ENCODE results near the gene APBA2.

The APBA2 gene

DNA sequence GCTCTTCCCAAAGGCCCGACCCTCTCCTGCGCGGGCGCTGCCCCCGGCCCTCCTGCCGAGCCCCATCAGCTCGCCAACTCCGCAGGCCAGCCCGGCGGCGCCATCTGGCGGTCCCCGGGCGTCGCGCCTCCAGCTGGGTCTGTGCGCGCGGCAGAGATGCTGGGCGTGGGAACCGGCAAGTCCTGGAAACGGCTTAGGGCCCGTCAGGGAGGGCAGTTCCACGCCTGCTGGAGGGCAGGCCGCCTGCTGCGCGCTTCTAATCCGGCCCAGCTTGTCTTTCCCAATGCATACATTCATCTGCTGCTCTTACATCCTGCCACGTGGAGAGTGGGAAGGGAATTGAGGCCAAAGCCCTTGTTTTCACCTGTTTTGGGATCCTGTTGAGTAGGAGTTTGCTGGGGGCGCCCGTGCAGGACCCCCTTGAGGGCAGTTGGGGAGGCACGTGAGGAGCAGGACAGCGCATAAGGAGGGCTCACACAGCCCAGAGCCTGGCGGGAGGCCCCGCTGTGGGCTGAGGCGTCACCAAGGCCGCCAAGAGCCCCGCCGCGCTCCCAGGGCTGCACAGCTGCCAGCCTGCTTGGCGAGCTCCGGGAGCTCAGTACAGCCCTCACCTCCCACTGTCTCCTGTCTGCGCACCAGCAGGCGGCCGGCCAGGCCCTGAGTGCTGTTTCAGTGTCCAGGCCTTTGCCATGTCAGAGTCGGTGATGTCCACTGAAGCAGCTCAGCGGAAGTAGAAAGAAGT, 218.2 kb downstream of the APBA2 start:
- peak; percentile 62 for DNase-seq (ENCODE audit: low spot score)

DNA sequence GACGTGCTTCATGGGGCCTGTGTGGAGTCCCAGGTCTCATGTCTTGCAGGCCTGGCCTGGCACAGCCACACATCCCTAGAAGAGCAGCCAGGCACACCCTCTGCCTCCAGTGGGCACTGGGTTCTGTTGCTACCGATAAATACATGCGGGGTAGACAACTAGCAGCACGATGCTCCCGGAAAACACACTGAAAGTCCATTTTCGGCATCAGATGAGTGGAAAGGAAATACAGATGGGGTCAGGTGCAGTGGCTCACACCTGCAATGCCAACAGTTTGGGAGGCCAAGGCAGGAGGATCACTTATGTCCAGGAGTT, 218.7 kb downstream of the APBA2 start:
- no peak for DNase-seq (ENCODE audit: low spot score)

DNA sequence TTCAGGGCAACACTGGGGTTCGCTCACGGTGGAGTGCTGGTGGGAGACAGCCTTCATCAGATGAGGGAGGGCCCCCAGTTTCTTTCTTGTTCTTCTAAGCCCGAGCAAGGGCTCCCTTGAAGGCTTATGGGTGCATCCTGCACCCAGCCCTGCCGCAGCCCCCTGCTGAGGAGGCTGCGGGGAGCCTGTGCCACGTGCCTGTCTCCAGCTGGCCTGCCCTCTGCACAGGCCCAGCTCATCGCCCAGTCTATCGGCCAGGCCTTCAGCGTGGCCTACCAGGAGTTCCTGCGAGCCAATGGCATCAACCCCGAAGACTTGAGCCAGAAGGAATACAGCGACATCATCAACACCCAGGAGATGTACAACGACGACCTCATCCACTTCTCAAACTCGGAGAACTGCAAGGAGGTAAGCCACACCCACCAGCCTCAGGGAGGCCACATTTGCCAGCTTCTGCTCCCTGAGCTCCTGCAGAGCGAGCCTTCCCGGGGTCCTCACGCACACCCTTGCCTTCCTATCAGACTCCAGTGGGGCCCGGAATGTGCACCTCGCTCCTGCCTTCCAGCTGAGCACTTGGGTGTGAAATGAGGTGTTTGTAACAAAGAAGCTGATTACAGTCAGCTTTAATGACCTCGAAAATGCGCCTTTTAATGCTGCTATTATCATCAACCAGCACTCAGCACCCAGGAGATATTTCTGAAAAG, 219.5 kb downstream of the APBA2 start:
- no peak for DNase-seq (ENCODE audit: low spot score)

DNA sequence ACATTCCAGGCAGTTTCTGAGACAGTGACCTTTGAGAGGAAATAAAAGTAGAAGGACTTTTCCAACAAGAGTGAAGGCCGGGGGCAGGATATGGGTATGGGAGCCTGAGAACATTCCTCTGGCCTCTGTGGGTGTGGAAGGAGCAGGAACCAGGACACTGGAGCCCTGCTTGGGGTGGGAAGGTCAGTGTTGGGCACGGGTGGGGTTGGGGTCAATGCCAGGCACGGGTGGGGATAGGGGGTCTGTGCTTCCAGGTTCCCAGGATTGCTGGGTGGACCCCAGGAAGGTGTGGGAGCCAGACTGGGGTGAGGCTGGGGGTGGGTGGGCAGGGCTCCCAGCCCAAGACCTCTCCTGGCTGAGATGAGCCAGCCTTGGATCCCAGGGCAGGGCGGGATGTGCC, 220.3 kb downstream of the APBA2 start:
- no peak for DNase-seq (ENCODE audit: low spot score)

DNA sequence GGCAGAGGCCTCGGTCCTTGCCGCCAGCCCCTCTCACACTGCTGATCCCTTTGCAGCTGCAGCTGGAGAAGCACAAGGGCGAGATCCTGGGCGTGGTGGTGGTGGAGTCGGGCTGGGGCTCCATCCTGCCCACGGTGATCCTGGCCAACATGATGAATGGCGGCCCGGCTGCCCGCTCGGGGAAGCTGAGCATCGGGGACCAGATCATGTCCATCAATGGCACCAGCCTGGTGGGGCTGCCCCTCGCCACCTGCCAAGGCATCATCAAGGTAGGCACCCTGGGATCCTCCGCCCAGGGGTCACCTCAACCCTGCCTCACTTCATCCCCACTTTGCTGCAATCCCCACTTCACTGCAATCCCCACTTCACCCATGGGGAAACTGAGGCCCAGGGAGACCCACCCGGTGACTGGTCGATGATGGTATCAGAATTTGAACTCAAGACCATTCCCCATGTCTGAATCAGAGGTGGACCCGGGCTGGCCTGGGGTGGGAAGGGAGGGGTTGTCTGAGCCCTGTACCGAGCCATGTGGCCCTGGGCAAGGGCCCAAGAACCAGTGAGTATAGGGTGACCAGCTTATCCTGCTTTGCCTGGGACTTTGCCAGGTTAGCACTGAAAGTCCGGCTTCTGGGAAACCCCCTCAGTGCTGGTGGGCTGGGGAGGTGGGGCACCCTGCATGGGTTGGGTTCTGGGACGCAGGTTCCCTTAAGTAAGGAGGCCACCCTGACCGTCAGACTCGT, 220.9 kb downstream of the APBA2 start:
- DNase-seq (ENCODE audit: low spot score), result no peak

DNA sequence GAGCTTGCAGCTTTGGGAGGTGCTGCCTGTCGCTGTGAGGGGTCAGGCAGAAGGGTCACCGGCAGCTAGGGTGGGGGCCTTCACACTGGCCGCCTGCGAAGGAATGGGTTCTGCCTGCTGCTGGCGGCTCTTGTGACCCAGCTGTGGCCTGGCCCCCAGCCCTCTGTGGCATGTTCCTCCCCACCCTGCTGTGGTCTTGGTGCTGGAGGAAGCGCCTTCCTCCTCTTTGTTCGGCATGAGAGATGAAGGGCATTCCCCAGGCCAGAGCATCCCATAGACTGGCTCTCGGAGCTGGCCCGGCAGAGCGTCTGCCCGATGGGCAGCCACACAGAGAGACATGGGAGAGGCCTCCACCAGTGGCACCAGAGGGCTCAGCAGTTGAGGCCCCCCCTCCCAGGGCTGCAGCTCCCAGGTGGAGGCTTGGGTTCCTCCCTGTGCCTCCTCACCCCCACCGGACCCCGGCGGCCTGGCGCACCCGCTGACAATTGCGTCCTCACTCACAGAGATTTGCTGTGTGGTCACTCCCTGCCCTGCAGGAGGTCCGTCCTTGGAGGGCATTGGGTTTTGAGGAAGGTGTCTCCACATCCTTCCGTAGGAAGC, 221.6 kb downstream of the APBA2 start:
- DNase-seq (ENCODE audit: low spot score), result no peak

DNA sequence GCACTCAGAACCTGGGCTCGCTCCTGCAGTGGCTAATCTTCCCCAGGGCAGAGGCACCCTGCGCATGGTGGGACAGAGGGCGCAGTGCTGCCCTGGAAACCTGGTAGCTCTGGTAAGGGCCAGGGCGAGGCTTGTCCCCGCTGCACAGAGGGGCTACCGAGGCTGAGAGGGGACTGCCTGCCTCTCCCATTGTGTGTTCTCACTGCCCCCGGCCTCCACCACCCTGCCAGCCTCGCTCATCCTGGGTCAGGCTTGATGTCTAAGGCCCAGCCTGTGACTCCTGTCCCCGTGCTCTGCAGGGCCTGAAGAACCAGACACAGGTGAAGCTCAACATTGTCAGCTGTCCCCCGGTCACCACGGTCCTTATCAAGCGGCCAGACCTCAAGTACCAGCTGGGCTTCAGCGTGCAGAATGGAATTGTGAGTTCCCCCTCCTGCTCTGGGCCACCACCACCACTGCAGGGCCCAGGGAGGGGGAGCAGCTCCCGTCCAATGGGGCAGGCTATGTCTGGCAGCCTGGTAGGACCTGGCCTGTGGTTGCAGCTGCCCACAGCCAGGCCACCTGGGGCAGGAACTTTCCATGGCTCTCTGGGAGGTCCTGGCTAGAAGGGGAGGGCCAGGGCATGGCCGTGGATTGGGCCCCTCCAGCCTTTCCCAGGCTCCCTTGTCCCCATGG, 222.3 kb downstream of the APBA2 start:
- DNase-seq (ENCODE audit: low spot score), result no peak

DNA sequence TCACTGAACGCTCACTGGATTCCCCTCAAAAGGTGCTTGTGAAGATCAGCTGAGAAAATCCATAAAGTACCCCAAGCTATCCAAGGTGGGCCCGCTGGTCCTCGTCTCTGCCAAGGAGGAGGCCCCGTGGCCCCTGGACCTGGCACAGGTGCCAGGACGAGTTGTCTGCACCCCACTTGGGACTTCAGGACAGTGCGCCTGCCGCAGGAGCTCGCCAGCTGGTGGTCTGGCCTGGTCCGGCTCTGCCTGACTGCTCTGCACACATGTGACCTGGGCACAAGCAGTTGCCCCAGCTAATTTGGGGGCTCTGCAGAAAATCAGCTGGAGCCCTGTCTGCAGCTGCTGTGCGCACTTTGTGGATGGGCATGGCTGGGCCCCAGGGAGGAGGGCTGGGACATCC, 224.0 kb downstream of the APBA2 start:
- DNase-seq (ENCODE audit: low spot score), result no peak

DNA sequence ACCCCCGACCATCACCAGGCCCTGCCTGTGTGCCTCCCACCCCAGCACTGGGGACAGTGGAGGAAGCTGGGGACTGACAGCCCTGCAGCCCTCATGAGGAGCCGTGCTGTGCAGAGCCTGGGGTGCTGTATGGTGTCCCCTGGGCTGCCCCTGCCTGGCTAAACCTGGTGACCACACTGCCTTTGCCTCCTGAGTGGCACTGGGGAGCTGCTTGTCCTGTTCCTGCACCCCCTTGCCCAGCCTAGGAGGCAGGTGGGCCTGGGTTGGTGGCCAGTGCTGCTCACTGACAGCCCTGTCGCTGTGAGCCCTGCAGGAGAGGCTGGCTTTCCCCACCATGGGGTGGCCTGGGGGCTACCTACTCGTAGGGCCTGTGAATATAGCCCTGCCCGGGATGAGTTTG, 224.4 kb downstream of the APBA2 start:
- DNase-seq (ENCODE audit: low spot score), result no peak

DNA sequence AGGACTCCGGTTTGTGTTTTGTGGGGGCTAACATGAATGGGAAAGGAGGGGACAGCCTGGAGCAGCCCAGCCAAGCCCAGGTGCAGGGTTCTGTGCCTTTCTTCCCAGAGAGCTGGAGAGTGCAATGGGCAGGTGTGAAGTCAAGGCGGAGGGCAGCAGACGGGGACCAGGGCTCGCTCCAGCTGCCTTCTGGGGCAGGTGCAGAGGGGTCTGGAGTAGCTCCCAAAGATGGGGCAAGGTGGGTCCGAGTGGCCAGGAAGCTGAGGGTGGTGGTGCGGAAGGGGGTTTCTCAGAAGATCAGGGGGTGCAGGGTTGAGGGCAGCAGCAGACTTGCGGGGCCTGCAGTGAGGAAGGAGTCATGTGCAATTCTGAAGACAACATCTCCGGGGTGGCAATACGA, 225.0 kb downstream of the APBA2 start:
- no peak for DNase-seq (ENCODE audit: low spot score)

DNA sequence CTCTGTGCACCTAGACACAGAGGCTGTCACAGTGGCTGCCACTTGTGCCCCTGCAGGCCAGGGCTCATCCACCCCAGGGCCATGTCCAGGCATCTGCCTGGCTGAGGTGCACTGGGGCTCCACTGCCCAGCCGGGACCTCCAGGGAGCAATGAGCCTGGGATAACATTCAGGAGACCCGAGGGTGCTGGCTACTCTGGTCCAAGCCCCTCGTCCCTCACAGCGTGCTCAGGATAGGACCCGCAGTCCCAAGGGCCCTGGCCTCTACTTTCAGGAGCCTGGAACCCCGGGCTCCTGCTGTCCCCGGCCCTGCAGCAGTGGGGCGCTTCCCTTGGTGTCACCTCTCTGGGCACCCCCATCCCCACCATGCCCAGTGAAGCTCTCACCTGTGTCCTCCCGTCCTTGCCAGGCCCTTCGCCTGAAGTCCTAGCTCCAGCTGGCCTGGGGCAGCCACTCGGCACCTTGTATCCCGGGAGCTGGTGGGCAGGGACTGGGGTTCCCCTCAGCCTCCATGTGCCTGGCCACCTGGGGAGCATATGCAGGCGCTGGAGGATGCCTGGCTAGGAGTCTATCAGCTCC, 226.0 kb downstream of the APBA2 start:
- no peak for DNase-seq (ENCODE audit: low spot score)

DNA sequence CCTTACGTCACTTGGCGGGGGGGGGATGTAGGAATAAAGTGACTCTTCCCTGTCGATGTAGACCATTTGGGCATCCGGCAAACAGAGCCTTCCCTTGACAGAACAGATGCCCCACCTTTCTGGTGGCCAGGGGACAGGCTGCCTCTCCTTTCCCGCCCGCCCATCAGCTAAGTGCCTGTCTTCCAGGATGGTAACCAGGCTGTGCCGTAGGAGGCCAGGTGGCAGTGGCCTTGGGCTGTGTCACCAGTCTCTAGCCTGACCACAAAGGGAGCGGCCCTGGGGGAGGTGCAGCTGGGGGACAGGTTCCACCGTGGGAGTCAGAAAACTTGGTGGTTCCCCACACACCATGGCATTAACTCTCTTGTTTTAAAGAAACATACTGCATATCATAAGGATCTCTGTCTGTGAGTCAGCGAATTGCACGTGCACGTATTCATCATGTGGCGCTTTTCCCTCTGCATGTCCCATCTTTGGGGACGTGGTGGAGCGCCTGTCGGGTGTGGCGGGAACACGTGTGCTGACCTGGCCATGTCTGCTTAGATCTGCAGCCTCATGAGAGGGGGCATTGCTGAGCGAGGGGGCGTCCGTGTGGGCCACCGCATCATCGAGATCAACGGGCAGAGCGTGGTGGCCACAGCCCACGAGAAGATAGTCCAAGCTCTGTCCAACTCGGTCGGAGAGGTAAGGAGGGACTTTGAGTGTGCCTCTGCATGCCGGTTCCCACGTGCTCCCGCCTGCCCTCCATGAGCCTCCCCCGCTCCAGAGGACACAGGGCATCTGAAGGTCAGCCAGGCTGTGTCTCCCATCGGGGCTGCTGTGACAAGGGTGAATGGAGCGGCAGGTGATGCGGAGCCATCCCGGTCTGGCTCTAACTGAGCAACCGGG, 227.8 kb downstream of the APBA2 start:
- no peak for DNase-seq (ENCODE audit: low spot score)

DNA sequence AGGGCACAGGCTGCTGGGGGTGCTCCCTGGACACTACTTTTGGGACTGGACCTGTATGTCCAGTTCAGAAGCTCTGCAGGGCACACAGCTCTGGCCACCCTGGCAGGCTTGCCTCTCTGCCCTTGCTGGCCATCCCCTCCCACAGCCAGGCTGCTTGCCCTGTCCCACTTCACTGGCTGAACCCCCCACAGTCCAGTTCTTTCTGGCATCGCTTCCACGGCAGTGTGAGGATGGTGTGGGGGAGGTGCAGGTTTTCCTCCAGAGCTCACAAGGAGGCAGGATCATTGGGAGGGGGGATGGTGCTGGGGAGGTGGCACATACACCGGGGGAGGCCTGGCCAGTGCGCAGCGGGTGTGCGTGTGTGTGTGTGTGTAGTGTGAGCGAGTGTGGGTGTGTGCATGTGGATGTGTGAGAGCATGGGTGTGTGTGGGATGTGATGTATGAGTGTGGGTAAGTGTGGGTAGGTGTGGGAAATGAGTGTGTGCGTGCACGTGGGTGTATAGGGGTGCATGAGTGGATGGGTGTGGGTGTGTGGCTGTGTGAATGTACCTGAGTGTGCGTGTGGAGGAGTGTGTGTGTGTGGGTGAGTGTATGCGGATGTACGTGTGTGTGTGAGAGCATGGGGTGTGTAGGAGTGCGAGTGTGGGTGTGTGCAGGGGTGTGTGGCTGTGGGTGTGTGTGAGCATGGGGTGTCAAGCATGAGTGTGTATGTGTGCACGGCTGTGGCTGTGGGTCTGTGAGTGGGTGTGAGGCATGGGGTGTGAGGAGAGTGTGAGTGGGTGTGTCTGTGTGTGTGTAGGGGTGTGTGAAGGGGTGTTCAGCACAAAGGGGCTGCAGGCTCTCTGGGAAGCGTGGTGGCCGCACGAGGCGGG, 228.7 kb downstream of the APBA2 start:
- DNase-seq (ENCODE audit: low spot score), result no peak

DNA sequence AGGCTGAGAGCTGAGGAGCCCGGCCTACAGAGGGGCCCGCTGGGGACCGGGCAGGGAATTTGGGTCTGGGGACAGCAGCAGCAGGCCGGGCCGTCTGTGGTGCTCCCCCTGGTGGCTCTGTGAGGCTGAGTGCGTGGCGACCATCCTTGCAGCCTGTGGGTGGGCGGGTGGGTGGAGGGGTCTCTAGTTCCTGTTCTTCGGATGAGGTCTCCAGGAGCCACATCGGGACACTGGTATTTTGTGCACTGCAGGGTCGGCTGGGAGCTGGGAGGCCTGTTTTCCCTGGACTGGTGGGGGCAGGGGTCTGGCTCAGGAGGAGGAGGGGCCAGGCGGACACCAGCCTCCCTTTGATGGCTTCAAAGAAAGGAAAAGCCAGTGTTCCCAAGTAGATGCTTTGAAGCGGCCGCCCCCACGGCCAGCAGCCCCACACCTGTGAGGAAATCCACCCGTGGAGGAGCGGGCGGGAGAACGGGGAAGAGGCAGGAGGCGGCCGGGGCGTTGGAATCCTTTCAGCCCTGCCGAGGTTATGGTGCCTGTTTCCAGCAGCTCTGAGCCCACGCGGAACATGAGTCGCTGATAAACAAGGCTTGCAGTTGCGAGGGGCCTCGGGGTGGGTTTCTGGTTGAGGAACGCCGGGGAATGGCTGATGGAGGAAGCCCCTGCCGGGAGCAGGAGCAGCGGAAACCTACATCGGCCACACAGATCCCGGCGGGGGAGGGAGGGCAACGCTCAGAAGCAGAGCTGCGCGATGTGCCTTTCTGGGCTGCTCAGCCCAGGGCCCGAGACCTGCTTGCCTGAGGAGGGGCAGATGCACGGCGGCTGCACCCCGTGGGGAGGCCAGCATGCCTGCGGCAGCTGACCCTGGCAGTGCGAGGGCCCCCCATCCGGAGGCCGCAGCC, 229.6 kb downstream of the APBA2 start:
- no peak for DNase-seq (ENCODE audit: low spot score)

DNA sequence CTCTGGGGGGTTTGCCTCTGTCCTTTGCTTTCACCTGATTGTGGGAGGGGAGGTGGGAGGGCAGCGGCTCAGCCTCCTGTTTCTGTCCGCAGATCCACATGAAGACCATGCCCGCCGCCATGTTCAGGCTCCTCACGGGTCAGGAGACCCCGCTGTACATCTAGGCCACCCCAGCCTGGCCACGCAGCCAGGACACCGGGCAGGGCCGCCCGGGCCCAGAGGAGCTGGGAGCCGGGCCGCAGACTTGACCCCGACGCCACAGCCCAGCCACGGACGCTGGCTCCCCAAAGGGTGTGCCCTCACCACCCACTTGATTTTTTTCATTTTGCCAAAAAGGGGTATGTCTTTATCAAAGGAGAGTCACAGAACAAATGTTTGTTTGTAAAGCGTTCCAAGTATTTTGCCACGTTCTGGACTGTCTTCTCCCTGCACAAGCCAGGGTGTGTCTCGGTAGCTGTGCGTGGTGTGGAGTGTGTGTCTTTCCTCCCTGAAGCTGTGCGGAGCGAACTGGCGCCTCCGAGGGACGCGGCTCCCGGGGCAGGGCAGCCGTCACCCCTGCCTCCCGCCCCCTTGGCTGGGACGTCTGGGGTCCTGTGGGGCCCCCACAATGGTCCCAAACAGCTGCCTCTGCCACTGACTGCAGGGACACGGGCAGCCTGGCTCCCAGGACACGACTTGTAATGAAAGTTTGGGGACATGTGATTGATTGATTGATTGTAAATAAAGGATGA, 231.4 kb downstream of the APBA2 start:
- DNase-seq (ENCODE audit: low spot score), result no peak

DNA sequence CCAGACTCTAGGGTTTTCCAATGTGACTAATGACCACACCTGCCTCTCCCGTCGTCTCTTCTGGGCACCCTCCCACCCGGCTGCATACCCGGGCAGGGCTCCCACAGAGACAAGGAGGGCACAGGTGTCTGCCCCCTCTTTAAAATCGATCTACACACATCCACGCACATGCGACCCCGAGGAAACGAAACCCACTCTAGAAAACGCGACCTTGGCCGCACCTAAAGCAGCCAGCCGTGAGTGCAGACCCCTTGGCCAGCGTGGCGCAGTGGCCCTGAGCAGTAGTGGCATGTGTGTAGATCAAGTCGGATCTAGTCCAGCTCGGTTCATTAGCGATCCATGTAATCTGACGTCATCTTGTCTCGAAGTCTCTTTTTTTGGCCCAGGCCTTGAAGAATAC, 232.0 kb downstream of the APBA2 start:
- DNase-seq (ENCODE audit: low spot score), result no peak

DNA sequence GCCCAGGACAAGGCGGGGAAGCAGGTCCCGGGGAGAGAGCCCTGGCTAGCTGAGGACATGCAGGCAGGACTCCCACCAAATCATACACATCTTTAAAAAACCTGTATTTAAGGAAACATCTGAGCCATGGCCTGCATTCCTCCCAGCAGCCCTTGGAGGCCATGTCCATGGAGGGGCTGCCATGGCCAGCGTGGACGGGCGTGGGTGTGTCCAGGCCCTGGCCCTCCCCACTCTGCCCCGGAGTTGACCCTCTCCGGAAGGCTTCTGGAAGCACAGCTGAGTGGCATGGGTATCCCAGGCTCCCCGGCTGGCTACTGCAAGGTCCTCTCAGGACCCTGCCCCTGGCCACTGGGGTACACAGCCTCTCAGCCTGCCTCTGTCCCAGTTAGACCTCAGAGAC, 234.1 kb downstream of the APBA2 start:
- DNase-seq (ENCODE audit: low spot score), result no peak
